Activated naive CD4-positive, alpha-beta T cell treated with Interleukin-2 at 50 U/mL for 16 hours (primary cell): ENCODE results near the gene OR11H6.
"Not testable (repeated sequence)": the region's sequence is repeated elsewhere in the genome, so short reads cannot be mapped to it uniquely, and the experiment has no call there.

Source experiments
- DNase-seq: peaks from one replicate; pipeline ENCODE4 v3.0.0-alpha.2; 2020

Gene OR11H6

GRCh38 chr14:20264361-20264760 lies 40.9 kb downstream of the OR11H6 start:
- DNase-seq, result not testable (repeated sequence)

- no peak for DNase-seq
Measured at GRCh38 chr14:20274062-20274461, 50.6 kb downstream of the OR11H6 start.
